ENCODE results near the gene TAAR6.
"Not testable (repeated sequence)": the region's sequence is repeated elsewhere in the genome, so short reads cannot be mapped to it uniquely, and the experiment has no call there.

Gene TAAR6

DNA sequence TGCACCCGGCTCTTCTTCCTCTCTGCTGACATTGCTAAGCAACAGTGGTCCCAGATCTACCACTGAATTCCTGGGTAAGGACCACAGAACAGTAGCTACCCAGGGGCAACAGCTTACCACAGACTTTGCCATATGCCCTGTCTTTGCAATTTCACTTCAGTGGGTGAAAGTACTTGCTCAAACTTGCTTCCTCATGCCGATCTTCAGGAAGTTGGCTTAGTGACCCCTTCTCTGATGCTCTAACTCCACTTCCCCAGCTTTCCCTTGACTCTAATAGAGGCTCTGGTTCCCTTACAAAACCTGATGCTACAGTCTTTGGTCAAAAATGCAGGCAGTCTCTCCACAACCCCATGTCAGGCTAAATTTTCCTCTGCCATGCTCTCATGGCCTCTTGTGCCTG is 22.7 kb downstream of the TAAR6 start:
- DNase-seq: no peak

DNA sequence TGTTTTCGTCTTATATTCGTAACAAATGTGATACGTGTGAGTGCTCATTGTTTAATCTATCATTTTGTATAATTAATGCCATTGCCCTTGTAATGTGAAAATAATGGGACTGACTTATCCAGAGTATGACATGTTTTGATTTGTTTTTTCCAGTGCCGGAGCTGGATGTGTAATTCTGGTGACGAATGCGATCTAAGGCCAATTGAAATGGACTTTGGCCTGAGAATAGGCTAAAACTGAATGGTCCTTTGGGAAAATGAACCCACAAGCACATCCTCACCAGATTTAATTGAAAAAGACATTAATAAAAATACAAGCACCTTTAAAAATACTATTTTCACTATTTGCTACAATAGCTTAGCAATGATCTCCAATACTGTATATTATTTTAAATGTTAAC is 26.1 kb downstream of the TAAR6 start:
- no peak for DNase-seq

DNA sequence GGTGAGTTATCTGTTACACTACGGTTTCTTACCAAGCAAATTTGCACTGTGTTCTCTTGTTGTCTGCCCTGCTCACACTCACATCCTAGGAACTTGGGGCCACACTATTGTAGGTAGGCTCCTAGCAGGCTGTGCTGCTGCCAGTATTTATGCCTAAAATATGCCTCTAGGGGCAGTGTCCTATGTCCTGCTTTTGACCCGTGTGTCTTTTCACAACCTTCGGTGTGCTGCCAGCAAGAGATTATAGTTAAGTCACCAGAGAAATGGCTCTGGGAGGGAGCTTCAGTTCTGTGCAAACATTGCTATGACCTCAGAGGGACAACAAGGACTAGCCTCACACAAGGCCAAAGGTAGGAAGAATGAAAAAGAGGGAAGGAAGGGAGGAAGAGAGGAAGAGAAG is 28.4 kb downstream of the TAAR6 start:
- no peak for DNase-seq

DNA sequence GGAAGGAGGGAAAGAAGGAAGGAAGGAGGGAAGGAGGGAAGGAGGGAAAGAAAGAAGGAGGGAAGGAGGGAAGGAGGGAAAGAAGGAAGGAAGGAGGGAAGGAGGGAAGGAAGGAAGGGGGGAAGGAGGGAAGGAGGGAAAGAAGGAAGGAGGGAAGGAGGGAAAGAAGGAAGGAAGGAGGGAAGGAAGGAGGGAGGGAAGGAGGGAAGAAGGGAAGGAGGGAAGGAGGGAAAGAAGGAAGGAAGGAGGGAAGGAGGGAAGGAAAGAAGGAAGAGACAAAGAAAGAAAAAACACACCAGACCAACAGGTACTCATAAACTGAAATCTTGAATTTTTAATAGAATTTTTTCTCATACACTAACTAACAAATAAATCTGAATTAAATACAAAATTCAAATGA is 30.8 kb downstream of the TAAR6 start:
- DNase-seq: not testable (repeated sequence)

DNA sequence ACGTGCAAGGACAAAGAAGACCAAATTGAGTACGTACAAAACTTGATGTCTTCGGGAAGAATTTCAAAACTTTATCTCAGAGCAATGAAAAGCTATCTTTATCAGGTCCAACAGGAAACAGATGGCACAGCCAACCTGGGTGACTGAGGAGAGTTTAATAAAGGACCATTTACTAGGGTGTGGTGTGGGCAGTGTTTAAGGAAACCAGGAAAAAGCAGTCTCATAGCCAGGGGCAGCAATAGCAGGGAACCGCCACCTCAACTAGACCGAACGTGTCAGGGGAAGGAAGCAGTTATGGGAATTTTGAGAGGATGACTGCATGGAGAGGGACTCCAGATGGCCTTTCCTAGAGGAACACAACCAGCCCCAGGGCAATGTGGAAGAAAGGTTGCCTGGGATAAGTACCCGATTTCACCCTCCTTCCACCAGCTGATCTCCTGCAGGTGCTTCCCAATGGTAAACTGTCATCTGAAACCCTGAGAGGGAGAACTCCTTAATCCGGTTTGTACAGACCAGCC is 34.6 kb downstream of the TAAR6 start:
- DNase-seq: no peak

DNA sequence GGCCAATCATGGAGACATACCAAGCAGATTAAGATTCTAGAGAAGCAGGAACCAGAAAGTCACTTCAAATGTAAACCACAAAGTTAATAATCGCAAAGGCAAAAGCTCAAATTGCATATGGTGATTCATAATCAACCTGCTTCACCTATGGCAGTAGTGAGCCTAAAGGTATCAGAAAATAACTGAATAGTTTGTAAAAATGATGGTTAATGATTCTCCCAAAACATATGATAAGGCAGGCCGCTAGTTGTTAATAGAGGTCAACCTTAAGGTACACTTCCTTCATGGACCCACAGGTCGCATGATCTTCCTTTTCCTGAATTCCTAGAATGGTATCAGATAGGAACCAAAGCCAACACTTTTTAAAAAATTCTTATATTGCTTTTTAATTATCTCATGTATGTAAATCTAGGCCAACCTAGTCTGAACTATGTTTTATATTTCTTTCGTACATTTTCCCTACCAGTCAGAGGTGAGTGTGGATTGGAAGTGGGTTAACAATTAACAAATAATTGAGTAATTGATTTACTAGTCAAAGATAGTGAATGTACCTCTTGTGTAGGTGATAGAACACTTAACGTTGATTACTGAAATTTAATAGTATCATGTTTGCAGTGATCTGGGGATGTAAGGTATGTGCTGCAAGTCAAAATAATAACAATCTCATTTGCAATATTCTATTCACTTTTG is 37.6 kb downstream of the TAAR6 start:
- DNase-seq: no peak

DNA sequence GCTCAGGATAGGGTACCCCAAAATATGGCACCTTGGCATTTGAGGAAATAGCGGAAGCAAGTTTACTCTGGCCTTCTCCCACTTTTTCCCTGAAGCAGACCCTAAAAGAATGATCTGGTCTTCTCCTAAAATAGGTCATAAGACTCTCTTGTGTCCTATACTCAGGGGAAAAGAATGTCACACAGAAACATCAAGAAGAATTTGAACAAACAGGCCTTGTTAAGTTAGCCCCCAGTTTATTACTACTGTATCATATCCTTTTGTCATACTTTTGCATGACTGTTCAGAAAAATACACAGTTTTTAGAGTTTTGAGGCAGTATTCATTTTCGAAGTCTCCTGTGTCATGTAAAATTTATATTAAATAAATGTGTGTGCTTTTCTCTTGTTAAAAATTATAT is 41.5 kb downstream of the TAAR6 start:
- no peak for DNase-seq

DNA sequence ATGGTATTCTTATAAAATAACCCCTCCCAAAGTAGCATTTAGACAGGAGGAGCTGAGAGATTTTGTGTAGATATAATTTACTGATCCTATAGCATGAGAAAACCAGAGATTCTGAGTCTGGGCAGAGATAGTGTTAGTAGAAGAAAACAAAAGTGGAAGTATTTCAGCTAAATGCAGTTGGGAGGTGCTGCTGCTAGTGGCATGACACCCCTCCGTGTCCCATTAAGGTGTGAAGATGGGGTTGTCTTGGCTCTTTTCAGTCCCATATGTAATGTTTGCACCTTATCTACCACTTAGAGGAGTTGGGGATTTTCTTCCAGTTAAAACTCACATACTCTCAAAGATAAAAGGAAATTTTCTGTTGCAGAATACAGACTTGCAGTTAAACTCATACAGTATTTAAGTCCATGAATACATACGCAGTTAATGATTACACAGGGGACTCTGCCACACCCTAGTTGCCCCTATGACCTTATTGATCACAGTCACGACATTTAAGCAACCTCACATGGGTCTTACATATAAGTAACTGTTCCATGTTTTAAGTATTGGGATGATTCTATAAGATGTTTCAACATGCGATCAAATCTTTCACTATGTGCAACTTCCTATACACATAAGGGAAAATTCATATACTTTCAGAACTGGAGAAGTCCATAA is 42.5 kb downstream of the TAAR6 start:
- no peak for DNase-seq

DNA sequence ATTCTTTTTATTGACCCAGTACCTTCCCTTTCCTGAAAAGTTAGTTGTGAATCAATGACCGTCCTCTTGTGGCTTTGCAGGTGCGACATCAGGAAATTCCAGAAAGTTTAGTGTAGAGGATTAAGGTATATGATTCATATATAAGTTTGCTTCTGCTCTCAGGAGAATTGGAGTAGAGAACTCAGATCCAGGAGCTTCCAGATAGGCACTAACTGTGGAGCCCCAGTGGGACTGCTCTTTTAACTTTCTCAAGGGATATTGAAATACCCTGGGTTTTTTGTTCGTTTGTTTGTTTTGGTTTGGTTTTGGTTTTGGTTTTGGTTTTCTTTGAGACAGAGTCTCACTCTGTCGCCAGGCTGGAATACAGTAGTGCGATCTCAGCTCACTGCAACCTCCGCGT is 44.4 kb downstream of the TAAR6 start:
- no peak for DNase-seq

DNA sequence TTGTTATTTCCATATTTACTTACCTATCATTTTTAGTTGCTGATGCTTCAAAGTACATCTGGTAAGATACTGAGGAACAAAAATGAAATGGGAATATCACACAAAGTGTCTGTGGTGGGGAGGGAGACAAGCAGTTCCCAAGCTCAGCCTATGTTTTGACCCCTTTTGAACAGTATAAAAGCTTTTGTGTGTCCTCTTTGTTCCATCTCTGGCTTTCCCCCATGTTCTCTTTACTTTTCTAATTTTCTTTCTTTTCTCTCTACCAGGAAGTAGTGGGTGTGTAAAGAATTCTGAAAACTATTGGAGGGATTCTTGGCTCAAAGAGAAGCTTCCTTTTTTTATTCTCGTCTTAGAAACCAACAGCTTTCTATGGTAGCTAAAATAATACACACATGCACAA is 46.6 kb downstream of the TAAR6 start:
- DNase-seq: no peak
